T-helper 2 cell treated with Interferon-gamma antibody and Interleukin-4, amounts not matched to agents 5 μg/mL and 100 μg/mL, for 36 hours (primary cell): Measurements from ENCODE around the gene SPAG9.

ENCODE experiments used
- DNase-seq: peaks from one replicate; pipeline ENCODE4 v3.0.0; 2021; ENCODE audit warnings: low spot score
- H3K27ac Mint-ChIP-seq: one replicate; pipeline ENCODE4 v1.8.0; 2021; ENCODE audit warnings: mild to moderate bottlenecking, mixed read lengths
- H3K27me3 Mint-ChIP-seq: one replicate; pipeline ENCODE4 v1.8.0; 2021; ENCODE audit warnings: low read depth, mixed read lengths
- H3K36me3 Mint-ChIP-seq: one replicate; pipeline ENCODE4 v1.8.0; 2021; ENCODE audit warnings: low read depth, mixed read lengths
- H3K4me1 Mint-ChIP-seq: one replicate; pipeline ENCODE4 v1.8.0; 2021; ENCODE audit warnings: low read depth, mixed read lengths
- H3K4me3 Mint-ChIP-seq: one replicate; pipeline ENCODE4 v1.8.0; 2022; ENCODE audit warnings: mild to moderate bottlenecking, moderate library complexity, mixed read lengths
- H3K9me3 Mint-ChIP-seq: one replicate; pipeline ENCODE4 v1.8.0; 2021; ENCODE audit warnings: mixed read lengths

Gene SPAG9

DNA sequence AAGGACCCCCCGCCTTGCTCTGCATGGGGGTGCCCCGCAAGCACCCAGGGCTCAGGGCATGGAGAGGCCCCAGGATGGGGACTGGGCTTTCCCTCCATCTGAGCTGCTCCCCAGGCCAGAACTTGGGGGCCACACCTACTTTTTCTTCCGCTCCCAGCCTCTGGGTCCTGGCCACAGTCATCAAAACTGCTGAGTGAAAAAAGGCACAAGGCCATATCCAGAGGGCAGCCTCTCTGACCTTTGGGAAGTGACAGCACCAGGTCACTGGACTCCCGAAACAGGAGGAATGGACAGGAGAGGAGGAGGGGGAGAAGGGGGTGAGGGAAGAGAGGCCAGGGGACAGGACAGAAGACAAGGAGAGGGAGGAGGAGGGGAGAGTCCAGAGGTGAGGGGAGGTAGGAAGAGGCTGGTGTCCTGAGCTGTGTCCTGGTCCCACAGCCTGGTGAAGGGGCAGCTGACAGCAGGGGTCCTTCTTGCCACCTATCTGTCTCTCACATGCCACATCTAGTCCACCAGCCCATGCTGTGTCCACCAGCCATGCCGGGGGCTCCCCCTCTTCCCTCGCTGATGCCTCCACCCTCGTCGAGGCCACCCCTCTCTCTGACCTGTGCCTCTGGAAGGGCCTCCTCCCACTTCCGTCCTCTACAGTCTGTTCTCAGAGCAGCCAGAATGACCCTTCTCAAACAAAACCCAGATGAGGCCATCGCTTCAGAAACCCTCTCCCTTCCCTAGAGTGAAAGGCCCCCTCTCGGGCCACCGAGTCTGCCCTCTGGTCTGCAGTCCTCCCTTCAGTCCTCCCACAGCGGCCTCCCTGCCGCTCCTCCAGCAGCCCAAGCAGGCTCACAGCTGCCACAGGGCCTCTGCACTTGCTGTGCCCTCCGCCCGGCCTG is 180.6 kb downstream of the SPAG9 start:
- H3K4me1 Mint-ChIP-seq = peaks cover 20% of the 10 kb centered on the region
- H3K36me3 Mint-ChIP-seq = no peaks in the 10 kb centered on the region
- H3K9me3 Mint-ChIP-seq = no peaks in the 10 kb centered on the region
- DNase-seq = no peak
- H3K4me3 Mint-ChIP-seq = no peak overlapping the region
- peaks cover 4% of the 10 kb centered on the region for H3K27me3 Mint-ChIP-seq
- H3K27ac Mint-ChIP-seq = no peak overlapping the region

DNA sequence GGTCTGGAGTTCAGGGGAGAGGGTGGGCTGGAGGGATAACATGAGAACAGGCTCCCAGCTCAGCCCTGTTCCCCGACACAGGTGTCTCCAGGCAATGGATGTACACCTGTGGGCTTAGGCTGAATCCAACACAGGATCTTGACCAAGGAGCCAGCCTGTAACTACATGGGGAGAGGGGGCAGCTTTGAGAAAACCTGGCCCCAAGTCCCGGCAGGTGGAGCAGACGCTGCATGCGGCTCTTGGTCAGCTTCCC is 181.2 kb downstream of the SPAG9 start:
- Mint-ChIP-seq H3K4me3 (no peak overlapping the region), H3K36me3 (no peaks in the 10 kb centered on the region), H3K9me3 (no peaks in the 10 kb centered on the region), H3K27me3 (peaks cover 4% of the 10 kb centered on the region), H3K27ac (no peak overlapping the region), H3K4me1 (peaks cover 19% of the 10 kb centered on the region)
- no peak for DNase-seq

DNA sequence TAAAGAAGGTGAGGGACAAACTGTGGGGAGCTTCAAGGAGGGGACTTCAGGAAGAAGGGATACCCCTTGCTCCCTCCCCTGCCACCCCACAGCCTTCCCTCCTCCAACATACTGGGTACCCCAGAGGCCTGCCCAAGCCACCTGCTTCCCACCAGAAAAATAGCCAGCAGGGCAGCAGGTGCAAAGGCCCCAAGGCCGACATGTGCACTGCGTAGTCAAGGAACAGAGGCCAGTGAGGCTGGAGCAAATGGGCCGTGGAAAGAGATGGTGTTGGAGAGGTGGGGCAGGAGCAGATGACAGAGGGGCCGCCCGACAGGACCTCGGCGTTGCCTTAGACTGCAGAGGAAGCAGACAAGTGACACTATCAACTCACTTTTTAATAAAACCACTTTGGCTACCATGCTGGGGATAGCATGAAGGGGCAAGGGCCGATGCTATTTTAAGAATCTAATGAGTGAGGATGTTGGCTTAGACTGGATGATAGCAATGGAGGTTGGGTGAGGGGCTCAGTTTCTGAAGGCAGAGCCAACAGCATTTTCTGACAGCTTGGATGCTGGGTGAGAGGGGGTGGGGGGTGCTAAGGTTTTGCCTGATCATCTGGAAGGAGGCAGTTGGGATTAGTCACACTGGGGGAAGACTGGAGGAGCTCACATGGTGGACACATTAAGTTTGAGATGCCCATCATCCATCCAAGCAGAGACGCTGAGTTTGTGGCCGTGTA is 181.7 kb downstream of the SPAG9 start:
- H3K36me3 Mint-ChIP-seq = no peaks in the 10 kb centered on the region
- H3K4me3 Mint-ChIP-seq = no peak overlapping the region
- H3K27me3 Mint-ChIP-seq = peaks cover 4% of the 10 kb centered on the region
- no peak for DNase-seq
- peaks cover 19% of the 10 kb centered on the region for H3K4me1 Mint-ChIP-seq
- no peaks in the 10 kb centered on the region for H3K9me3 Mint-ChIP-seq
- no peak overlapping the region for H3K27ac Mint-ChIP-seq

DNA sequence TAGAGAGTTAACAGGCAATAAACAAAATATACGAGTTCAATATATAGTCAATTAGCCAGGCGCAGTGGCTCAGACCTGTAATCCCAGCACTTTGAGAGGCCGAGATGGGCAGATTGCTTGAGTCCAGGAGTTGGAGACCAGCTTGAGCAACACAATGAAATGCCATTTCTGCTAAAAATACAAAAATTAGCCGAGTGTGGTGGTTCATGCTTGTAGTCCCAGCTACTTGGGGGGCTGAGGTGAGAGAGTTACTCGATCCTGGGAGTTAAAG is 184.7 kb downstream of the SPAG9 start:
- no peak for DNase-seq
- H3K9me3 Mint-ChIP-seq = no peaks in the 10 kb centered on the region
- no peak overlapping the region for H3K4me3 Mint-ChIP-seq
- H3K27ac Mint-ChIP-seq = no peak overlapping the region
- no peaks in the 10 kb centered on the region for H3K36me3 Mint-ChIP-seq
- H3K27me3 Mint-ChIP-seq = peaks cover 13% of the 10 kb centered on the region
- peaks cover 7% of the 10 kb centered on the region for H3K4me1 Mint-ChIP-seq

DNA sequence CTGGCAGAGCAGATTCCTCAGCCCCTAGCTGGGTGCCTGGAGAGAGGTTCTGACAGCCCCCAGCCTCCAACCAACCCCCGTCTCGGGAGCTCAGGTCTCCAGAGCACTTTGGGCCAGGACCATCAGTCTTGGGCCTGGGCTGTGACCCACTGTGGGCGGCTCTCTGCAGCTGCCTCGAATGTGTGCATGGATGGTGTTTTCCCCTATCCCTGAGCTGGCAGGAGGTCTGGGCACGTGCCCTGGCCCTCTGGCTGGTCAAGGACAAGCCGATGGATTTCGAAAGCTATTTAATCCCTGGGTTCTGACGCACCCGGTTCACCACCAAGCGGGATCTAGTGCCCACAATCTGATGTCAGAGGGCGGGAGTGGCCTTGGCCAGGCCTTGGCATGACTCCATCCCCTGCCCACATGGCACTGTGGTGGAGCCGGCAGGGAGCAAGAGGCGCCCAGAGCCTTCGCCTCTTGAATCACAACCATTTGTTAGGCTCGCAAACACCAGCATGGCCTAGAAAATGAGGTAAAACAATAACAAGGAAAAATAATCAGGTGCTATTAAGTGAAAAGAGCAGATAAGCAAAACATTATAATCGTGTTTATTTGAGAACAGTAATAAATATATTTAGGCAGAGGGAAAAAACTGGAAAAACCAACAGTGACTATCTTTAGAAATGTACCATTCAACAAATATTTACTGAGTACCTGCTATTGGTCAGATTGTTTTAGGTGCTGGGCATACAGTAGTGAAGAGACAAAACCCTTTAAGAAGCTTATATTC is 185.3 kb downstream of the SPAG9 start:
- H3K27me3 Mint-ChIP-seq = peaks cover 19% of the 10 kb centered on the region
- no peaks in the 10 kb centered on the region for H3K9me3 Mint-ChIP-seq
- peaks cover 7% of the 10 kb centered on the region for H3K4me1 Mint-ChIP-seq
- no peaks in the 10 kb centered on the region for H3K36me3 Mint-ChIP-seq
- no peak for DNase-seq
- H3K27ac Mint-ChIP-seq = no peak overlapping the region
- no peak overlapping the region for H3K4me3 Mint-ChIP-seq

DNA sequence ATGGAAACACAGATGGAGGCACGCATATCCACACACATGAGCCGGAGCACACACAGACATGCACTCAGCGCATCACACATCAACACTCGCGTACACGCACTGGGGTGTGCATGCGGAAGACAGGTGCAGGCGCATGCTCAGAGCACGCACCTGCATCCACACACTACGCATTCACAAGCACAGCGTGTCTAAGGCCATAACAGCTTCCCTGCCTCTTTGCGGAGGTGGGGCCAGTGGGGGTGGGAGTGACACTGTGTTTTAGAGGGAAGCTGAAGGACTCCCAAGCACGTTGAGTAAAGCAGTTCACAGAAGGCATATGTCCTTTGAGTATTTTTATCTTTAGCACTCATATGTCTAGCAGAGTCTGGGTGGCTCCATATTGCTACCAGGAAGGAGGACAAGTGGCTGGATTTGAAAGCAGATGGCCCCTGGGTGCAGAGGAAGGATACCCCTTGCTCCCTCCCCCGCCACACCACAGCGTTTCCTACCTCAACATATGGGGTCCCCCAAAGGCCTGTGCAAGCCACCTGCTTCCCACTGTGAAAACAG is 185.9 kb downstream of the SPAG9 start:
- Mint-ChIP-seq H3K4me3 (no peak overlapping the region), H3K4me1 (peaks cover 8% of the 10 kb centered on the region), H3K27ac (no peak overlapping the region), H3K9me3 (no peaks in the 10 kb centered on the region), H3K36me3 (no peaks in the 10 kb centered on the region), H3K27me3 (peaks cover 25% of the 10 kb centered on the region)
- DNase-seq = no peak

DNA sequence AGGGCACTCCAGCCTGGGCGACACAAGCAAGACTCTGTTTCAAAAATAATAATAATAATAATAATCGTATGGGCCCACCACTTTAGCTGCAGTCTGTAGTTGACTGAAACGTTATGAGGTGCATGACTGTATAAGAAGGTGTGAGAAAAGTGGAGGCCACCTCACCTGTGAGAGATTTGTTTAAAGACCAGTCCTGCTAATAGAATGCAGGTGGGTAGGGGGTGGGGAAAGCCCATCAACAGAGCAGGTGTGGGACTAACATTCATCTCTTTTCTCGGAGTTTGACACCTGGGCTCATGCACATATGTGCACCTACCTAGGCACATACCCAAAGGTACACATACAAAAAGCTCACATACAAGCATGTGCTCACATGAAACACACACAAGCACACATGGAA is 186.5 kb downstream of the SPAG9 start:
- Mint-ChIP-seq H3K27ac (no peak overlapping the region), H3K36me3 (no peaks in the 10 kb centered on the region)

DNA sequence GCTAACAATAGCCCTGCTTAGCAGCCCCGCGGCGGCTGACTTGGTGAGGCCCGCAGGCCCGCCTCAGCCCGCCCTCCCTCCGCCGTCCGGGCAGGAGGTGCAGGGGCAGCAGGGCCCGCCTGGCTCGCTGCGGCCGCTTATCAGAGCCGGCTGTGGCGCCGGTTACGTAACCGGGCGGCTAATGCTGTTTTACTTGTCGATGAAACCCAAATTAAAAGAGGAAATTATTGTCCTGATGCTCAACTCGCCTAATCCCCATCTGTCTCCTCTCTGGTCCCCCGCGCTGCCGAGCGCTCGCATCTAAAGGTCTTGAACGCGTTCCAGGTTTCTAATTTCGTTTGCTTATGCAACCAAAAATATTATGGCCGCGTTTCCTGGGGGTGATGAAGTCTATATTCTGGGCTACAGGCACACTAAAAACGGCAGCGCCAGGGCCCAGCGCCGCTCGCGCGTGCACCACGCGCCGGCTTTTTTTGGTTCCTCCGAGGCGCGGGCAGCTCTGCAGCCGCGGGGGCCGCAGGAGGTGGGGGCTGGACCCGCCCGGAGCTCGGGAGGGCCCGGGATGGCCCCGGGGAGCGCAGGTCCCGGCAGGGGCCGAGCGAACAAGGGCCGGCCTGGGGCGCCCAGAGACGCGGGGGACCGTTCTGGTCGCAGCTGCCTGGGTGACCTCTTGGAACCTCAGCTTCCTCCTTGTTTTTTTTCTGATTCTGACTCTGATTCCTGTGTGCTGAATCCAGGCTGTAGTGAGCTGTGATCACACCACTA is 189.3 kb downstream of the SPAG9 start:
- H3K9me3 Mint-ChIP-seq = no peaks in the 10 kb centered on the region
- peaks cover 38% of the 10 kb centered on the region for H3K27me3 Mint-ChIP-seq
- H3K27ac Mint-ChIP-seq = peak overlapping the region; percentile 86
- peak overlapping the region; percentile 85 for H3K4me3 Mint-ChIP-seq
- DNase-seq = no peak
- peaks cover 18% of the 10 kb centered on the region for H3K4me1 Mint-ChIP-seq
- H3K36me3 Mint-ChIP-seq = no peaks in the 10 kb centered on the region

More for the DNA sequence above, 186.5 kb downstream of the SPAG9 start:
- no peaks in the 10 kb centered on the region for H3K9me3 Mint-ChIP-seq
- peaks cover 30% of the 10 kb centered on the region for H3K27me3 Mint-ChIP-seq
- DNase-seq = no peak
- H3K4me3 Mint-ChIP-seq = no peak overlapping the region
- H3K4me1 Mint-ChIP-seq = peaks cover 9% of the 10 kb centered on the region

DNA sequence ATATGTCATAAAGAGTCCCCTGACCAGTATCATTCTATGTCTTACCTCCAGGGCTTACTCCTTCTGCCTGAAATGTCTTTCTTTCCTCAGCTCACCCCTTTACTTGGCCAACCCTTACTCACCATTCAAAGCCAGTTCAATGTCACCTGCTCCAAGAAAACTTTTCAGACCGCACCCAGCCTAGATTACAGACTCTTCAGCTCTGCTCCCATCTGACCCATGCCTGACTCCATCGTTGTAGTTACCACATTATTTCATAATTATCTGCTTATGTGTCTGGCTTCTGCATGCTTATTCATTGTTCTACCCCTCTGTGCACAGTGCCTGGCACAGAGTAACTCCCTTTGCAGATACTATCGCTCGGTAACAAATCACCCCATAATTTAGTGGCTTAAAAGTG is 192.0 kb downstream of the SPAG9 start:
- no peak overlapping the region for H3K27ac Mint-ChIP-seq
- no peaks in the 10 kb centered on the region for H3K36me3 Mint-ChIP-seq
- no peak overlapping the region for H3K4me3 Mint-ChIP-seq
- peaks cover 45% of the 10 kb centered on the region for H3K27me3 Mint-ChIP-seq
- no peaks in the 10 kb centered on the region for H3K9me3 Mint-ChIP-seq
- H3K4me1 Mint-ChIP-seq = peaks cover 20% of the 10 kb centered on the region
- no peak for DNase-seq

DNA sequence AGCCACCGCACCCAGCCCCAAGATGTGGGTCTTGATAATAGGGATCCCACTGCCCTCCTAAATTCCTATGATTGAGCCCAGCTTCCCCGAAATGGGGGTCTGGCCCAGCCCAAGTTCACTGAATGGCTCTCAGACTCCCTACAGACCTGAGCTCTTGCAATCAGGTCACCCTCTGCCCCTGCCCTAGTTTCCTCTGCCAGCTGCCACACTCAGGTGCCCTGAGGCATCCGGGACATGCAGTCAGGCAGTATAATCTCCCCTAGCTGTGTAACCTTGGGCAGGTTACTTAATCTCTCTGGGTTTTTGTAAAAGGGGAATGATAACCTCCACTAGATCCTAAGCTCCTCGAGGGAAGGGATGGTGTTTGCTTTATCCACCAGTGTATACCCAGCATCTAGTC is 193.4 kb downstream of the SPAG9 start:
- peaks cover 42% of the 10 kb centered on the region for H3K27me3 Mint-ChIP-seq
- H3K27ac Mint-ChIP-seq = no peak overlapping the region
- DNase-seq = no peak
- H3K36me3 Mint-ChIP-seq = no peaks in the 10 kb centered on the region
- no peak overlapping the region for H3K4me3 Mint-ChIP-seq
- no peaks in the 10 kb centered on the region for H3K9me3 Mint-ChIP-seq
- peaks cover 20% of the 10 kb centered on the region for H3K4me1 Mint-ChIP-seq

DNA sequence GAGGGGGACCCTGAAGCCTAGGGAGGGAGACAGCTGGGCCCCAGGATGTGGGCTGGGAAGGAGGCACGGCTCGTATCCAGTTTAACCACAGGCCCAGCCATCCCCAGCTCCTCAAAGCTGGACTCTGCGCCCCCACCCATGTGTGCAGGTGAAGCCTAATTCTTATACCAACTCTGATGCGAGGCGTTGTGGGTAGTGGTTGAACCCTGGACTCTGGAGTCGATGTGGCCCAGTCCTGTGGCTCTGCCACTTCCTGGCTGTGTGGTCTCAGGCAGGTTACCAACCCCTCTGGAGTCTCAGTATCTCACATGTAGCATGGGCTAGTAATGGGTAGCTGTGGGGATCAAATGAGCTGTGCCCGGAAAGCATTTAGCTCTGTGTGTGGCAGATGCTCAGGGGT is 194.1 kb downstream of the SPAG9 start:
- H3K36me3 Mint-ChIP-seq = no peaks in the 10 kb centered on the region
- H3K4me3 Mint-ChIP-seq = no peak overlapping the region
- DNase-seq = no peak
- no peaks in the 10 kb centered on the region for H3K9me3 Mint-ChIP-seq
- H3K4me1 Mint-ChIP-seq = peaks cover 17% of the 10 kb centered on the region
- H3K27me3 Mint-ChIP-seq = peaks cover 38% of the 10 kb centered on the region
- H3K27ac Mint-ChIP-seq = no peak overlapping the region

DNA sequence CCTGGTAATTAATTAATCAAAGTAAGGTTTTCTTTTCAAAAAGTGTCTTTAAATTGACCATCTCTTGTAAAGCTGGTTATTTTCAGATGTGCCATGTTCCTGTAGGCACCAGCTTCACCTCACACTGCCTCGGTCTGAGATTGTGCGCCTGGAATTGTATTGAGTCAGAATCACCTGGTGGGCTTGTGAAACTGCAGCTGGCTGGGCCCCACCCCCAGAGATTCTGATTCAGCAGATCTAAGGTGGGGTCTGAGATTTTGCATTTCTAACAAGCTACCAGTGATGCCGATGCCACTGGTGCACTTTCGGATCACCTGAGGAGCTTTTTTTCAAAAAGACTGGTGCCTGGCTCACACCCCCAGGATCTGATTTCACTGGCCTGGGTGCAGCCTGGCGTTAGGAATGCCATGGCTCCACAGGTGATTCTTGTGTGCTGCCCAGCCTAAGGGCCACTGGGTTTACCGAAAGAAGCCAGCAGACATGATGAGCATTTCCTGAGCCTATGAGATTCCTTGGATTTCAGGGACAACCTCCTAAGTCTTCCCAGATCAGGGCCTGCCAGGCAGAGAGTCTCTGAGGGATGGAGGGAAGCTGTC is 195.3 kb downstream of the SPAG9 start:
- Mint-ChIP-seq H3K27ac (no peak overlapping the region), H3K36me3 (no peaks in the 10 kb centered on the region), H3K27me3 (peaks cover 30% of the 10 kb centered on the region), H3K4me3 (no peak overlapping the region), H3K9me3 (no peaks in the 10 kb centered on the region), H3K4me1 (peaks cover 12% of the 10 kb centered on the region)
- DNase-seq = no peak

DNA sequence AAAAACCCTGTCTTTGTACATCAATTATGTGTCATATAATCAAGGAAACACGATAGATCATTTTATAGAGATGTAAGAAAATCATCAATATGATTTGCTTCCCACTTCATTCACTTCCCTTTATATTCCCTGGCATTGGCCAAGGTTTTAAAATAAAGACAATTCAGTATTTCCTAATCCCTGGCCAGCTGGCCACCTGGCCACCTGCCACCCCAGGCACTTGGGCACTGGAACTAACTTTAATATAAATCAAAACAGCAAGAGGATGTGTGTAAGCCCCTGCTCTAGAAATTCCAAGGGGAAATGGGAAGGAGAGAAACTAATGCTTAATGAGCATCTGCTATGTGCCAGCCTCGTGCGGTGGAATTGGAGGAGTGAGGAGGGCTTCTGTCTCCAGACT is 195.9 kb downstream of the SPAG9 start:
- Mint-ChIP-seq H3K4me1 (peaks cover 13% of the 10 kb centered on the region), H3K4me3 (no peak overlapping the region), H3K27ac (no peak overlapping the region), H3K36me3 (no peaks in the 10 kb centered on the region), H3K9me3 (no peaks in the 10 kb centered on the region), H3K27me3 (peaks cover 24% of the 10 kb centered on the region)
- DNase-seq = no peak
